Neutrophil (primary cell): Measurements from ENCODE around the gene DIP2C.

Experiments
- H3K27ac ChIP-seq: fragments of 200-600 bp; sonication (generic); 2 replicates; pipeline ENCODE4 v1.5.1; 2016; ENCODE audit warnings: mild to moderate bottlenecking, moderate library complexity
- H3K27me3 ChIP-seq: fragments of 200-600 bp; sonication (generic); 2 replicates; pipeline ENCODE4 v1.6.0; 2016; ENCODE audit warnings: mild to moderate bottlenecking
- H3K36me3 ChIP-seq: fragments of 200-600 bp; sonication (generic); 2 replicates; pipeline ENCODE4 v1.5.1; 2017
- H3K4me1 ChIP-seq, 2 experiments: fragments of 200-600 bp in 1 of 2; sonication (generic) in 1 of 2; 1 replicate in 1 of 2; 2 replicates in 1 of 2; pipeline versions ENCODE4 v1.5.1 to v1.6.1; 2013 to 2016; ENCODE audit warnings: low read depth in 1 of 2, low read length in 1 of 2, mild to moderate bottlenecking in 1 of 2, moderate library complexity in 1 of 2; ENCODE audit not compliant: control insufficient read depth in 1 of 2, insufficient read depth in 1 of 2
- H3K4me3 ChIP-seq, 2 experiments: fragments of 200-600 bp in 1 of 2; sonication (generic) in 1 of 2; 1 replicate in 1 of 2; 2 replicates in 1 of 2; pipeline ENCODE4 v1.5.1; 2013 to 2016; ENCODE audit warnings: low read depth in 1 of 2, low read length in 1 of 2, mild to moderate bottlenecking in 1 of 2, moderate library complexity in 1 of 2
- H3K9me3 ChIP-seq: fragments of 200-600 bp; sonication (generic); 2 replicates; pipeline ENCODE4 v1.5.1; 2016
- TF ChIP-seq, protein P1 (sequence below): fragments of 200-600 bp; sonication (generic); IDR thresholded peaks from 2 replicates; pipeline ENCODE4 v1.5.1; 2016; ENCODE audit warnings: antibody characterized with exemption

The DIP2C gene

DNA sequence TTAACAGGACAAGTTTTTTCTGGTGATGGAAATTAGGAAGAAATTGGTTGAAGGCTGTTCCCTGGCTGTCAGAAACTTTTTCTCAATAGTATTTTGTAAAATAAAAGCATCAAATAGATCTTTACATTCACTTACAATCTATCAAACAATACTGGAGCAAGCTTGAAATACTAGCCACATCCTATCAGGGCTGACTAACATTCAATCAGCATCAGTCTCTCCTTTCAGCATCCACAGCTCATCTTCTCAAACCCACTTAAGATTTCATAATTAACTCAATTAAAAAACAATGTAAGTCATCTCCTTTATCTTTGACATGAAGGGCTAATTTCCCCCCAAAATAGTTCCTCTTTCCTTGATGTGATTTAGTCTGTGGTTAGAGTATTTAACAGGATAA lies 80.2 kb downstream of the DIP2C start:
- H3K27me3 ChIP-seq, result peaks cover 17% of the 10 kb centered on the region

DNA sequence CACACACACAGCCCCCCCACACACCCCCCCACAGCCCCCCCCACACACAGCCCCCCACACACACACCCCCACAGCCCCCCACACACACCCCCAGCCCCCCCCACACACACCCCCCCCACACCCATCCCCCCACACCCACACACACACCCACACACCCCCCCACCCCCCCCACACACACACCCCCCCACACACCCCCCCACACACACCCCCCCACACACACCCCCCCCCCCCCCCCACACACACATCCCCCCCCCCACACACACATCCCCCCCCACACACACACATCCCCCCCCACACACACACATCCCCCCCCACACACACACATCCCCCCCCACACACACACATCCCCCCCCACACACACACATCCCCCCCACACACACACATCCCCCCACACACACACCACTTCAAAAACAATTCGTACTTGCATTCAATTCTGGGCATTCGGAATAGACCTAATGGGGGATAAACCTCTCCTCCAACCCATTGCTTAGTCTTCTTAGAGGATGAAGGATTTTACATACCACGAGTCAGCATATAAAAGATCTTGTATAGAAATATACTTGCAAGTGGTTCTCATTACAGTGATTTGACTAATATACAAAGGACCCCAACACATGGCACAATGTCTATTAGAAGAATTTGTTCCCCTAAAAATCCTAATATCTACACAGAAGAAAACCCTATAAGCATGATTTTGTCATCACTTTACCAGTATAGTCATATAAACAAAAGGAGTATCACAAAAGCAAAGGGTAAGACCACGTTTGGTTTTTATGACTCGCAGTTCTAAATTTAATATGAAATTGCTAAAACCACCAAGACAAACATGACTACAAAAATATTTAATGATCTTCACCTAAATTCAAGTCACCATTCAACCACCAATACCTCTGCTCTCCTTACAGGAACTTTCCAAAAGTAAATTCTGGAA lies 80.9 kb downstream of the DIP2C start:
- Histone ChIP-seq H3K36me3 (no peaks in the 10 kb centered on the region), H3K4me1 (no peaks in the 10 kb centered on the region), H3K27ac (no peak overlapping the region), H3K9me3 (no peaks in the 10 kb centered on the region), H3K27me3 (peaks cover 16% of the 10 kb centered on the region), H3K4me3 (no peak overlapping the region)
- TF ChIP-seq, protein P1, sequence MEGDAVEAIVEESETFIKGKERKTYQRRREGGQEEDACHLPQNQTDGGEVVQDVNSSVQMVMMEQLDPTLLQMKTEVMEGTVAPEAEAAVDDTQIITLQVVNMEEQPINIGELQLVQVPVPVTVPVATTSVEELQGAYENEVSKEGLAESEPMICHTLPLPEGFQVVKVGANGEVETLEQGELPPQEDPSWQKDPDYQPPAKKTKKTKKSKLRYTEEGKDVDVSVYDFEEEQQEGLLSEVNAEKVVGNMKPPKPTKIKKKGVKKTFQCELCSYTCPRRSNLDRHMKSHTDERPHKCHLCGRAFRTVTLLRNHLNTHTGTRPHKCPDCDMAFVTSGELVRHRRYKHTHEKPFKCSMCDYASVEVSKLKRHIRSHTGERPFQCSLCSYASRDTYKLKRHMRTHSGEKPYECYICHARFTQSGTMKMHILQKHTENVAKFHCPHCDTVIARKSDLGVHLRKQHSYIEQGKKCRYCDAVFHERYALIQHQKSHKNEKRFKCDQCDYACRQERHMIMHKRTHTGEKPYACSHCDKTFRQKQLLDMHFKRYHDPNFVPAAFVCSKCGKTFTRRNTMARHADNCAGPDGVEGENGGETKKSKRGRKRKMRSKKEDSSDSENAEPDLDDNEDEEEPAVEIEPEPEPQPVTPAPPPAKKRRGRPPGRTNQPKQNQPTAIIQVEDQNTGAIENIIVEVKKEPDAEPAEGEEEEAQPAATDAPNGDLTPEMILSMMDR, result no peak

More for the DNA sequence above, 80.2 kb downstream of the DIP2C start:
- Histone ChIP-seq H3K36me3 (no peaks in the 10 kb centered on the region), H3K4me1 (no peaks in the 10 kb centered on the region), H3K4me3 (no peak overlapping the region), H3K9me3 (no peaks in the 10 kb centered on the region), H3K27ac (no peak overlapping the region)
- TF ChIP-seq, protein P1, result no peak

DNA sequence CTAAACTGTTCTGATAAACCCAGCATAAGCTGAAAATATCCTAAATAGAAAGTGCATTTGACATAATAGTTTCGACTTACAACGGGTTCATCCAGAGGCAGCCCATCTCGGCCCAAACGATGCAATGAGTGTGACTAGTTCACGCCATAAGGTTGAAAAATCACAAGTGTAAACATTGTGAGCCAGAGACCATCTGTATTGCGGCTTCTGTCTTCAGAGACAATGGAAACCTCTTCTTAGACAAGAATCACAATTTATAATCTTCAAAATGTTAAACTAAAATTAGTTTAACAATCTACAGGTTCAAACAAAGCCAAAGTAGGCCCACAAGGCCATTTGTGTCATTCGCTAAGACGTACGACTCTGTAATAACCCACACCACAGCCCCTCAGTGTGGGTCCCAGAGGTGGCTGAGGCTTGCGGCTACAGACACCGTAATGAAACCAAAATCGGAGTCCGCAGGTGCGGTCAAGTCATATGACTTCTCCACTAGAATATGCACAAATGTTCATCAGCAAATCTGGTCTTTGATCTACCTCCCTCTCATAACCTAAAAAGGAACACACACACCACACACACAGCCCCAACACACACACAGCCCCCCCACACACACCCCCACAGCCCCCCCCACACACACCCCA lies 81.8 kb downstream of the DIP2C start:
- H3K27ac ChIP-seq, result no peak overlapping the region
- no peak overlapping the region for H3K4me3 ChIP-seq
- TF ChIP-seq, protein P1, result no peak
- H3K36me3 ChIP-seq, result no peaks in the 10 kb centered on the region
- H3K4me1 ChIP-seq, result no peaks in the 10 kb centered on the region
- no peaks in the 10 kb centered on the region for H3K9me3 ChIP-seq
- peaks cover 11% of the 10 kb centered on the region for H3K27me3 ChIP-seq

DNA sequence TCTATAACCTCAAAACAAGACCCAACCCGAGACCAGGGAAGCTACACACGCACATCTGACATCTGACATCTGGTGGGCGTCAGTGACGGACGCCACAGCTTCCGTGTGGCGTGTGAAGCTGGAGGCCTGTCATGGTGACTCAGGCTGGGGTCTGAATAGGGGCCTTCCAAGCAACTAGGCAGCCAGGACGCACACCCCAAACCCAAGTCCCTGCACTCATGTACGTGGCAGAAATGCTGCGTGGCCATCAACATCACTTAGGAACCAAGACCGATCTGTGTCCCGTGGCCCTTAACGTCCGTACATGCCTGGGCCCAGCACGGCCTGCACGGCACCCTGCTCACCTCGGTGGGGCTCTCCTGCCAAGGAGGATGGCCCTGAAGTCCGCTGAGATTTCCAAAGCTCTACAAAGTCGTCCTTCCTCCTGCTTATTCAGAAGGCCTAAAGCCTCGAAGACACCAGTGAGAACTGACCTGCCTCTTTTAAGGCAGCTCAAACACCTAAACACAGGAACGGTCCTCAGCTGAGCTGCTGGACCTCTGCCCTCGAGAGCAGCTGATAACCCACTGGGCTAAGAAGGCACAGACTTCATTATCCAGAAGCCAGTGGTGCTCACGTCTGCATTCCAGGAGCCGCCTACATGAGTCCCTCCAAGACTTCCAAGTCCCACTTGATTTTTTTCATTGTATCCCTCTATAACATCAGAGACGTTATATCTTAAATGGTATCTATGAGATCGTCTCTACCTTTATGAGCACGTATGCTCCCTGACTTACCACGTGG lies 82.5 kb downstream of the DIP2C start:
- Histone ChIP-seq H3K27me3 (peaks cover 15% of the 10 kb centered on the region), H3K9me3 (no peaks in the 10 kb centered on the region), H3K4me1 (no peaks in the 10 kb centered on the region), H3K36me3 (no peaks in the 10 kb centered on the region), H3K27ac (no peak overlapping the region), H3K4me3 (no peak overlapping the region)
- TF ChIP-seq, protein P1, result no peak

DNA sequence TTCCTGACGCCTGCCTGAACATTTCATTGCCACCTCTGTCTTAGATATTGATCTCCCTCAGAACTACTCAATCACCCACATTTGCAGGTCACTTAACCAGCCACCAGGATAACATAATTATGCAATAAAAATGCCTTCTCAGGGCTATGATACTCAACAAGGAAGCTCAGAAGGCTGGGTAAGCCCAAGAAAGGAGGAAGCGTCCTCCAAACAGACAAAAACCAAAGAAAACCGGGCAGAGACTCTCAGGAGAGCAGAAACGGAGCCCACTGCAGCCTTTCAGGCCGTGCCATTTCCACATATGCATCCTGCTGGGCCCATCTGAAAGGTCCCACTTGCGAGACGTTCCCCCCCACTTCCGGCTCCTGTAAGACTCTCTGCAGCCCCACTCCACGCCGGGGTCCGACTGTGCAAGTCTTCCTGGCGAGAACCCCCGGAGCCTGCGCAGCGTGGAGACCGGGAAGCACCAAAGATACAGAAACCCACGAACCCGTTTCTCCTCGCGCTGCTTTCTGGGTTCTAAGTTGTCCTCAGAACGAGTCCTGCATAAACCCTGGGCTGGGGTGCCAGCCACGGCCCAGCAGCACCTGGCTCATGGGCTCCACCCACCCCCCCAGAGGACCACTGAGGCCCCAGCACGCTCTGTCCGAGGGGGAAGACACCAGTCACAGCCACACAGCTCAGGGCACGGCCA lies 83.7 kb downstream of the DIP2C start:
- Histone ChIP-seq H3K4me1 (no peaks in the 10 kb centered on the region), H3K36me3 (no peaks in the 10 kb centered on the region), H3K27ac (no peak overlapping the region), H3K4me3 (no peak overlapping the region), H3K27me3 (peaks cover 26% of the 10 kb centered on the region), H3K9me3 (no peaks in the 10 kb centered on the region)
- TF ChIP-seq, protein P1, result no peak
